HEK293T (cell line): ENCODE data around the gene ZNF467.

Experiments used
- BHLHE40 ChIP-seq: fragments of 450-650 bp; IDR thresholded peaks from 2 replicates; pipeline ENCODE4 v1.6.1; 2016; ENCODE audit warnings: mild to moderate bottlenecking, moderate library complexity, borderline replicate concordance
- CTBP1 ChIP-seq: fragments of 450-650 bp; IDR thresholded peaks from 2 replicates; pipeline ENCODE4 v1.6.1; 2016; ENCODE audit warnings: borderline replicate concordance
- FOXK2 ChIP-seq: fragments of 450-650 bp; IDR thresholded peaks from 2 replicates; pipeline ENCODE4 v1.6.1; 2016; ENCODE audit warnings: mild to moderate bottlenecking
- FOXM1 ChIP-seq: fragments of 450-650 bp; IDR thresholded peaks from 2 replicates; pipeline ENCODE4 v1.6.1; 2017; ENCODE audit warnings: mild to moderate bottlenecking, borderline replicate concordance
- HDGF ChIP-seq: fragments of 450-650 bp; IDR thresholded peaks from 2 replicates; pipeline ENCODE4 v1.6.1; 2017; ENCODE audit warnings: antibody characterized with exemption, borderline replicate concordance
- LEF1 ChIP-seq: fragments of 450-650 bp; IDR thresholded peaks from 2 replicates; pipeline ENCODE4 v1.6.1; 2017; ENCODE audit warnings: mild to moderate bottlenecking, borderline replicate concordance
- SUZ12 ChIP-seq: fragments of 450-650 bp; IDR thresholded peaks from 2 replicates; pipeline ENCODE4 v1.6.1; 2016; ENCODE audit warnings: mild to moderate bottlenecking

DNA sequence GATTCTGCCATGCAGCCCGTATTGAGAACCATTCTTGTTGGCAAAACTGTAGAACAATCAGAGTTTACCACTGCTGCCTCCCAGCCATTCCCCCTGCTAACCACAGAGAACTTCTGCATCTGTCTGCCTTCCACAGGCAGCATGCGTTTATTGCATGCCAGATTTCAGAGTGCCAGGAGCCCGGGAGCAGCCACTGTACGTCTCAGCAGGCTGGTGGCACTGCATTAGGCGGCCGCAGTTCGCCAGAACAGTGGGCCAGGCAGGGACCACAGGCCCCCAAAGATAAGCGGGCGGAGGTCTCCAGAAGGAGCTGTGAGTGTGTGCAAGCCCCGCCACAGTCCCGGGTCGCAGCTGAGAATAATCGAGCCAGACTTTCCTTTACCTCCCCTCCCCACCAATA, 31.8 kb downstream of the ZNF467 start:
- TF ChIP-seq LEF1 (no peak), HDGF (no peak), FOXM1 (no peak), CTBP1 (no peak), BHLHE40 (no peak), FOXK2 (no peak), SUZ12 (no peak)
